Colonic mucosa (tissue), 4 donors: ENCODE measurements around the gene FOXS1. TPM values are rescaled to one million over a fixed set of nuclear protein-coding genes. Genes with fewer than 3 reads are reported as not detected.
A peak's percentile ranks its signal among the peaks of the same experiment; 100 is the strongest.

ENCODE experiments used
- DNase-seq: peaks from one replicate; pipeline ENCODE4 v3.0.0-alpha.2; 2020
- H3K27ac ChIP-seq: fragments of 200-600 bp; one replicate; pipeline ENCODE4 v1.8.0; 2021
- H3K27me3 ChIP-seq: fragments of 200-600 bp; one replicate; pipeline ENCODE4 v1.8.0; 2021
- H3K36me3 ChIP-seq: fragments of 200-600 bp; one replicate; pipeline ENCODE4 v1.8.0; 2021
- H3K4me1 ChIP-seq: fragments of 200-600 bp; one replicate; pipeline ENCODE4 v1.8.0; 2021; ENCODE audit warnings: mild to moderate bottlenecking
- H3K4me3 ChIP-seq: fragments of 200-600 bp; one replicate; pipeline ENCODE4 v1.8.0; 2021
- H3K9ac ChIP-seq, 2 donors: one replicate each; pipeline ENCODE4 v1.7.0; 2013; ENCODE audit warnings: control low read depth in 2 of 2, low read depth in 2 of 2, low read length in 2 of 2
- H3K9me3 ChIP-seq: fragments of 200-600 bp; one replicate; pipeline ENCODE4 v1.8.0; 2021
- CTCF ChIP-seq: fragments of 200-600 bp; IDR thresholded peaks from one replicate; pipeline ENCODE4 v1.8.0; 2022; ENCODE audit warnings: antibody characterized with exemption, mild to moderate bottlenecking
- intact Hi-C: fragments of 100-400 bp; cut with DNase I; formaldehyde crosslinking; loops from one replicate; pipeline ENCODE4 v1.14.1; 2022
- total RNA-seq, 2 donors: library from RNA; stranded (reverse); fragmentation: NEBNext Ultra II Directional in 1 of 2; extraction: Animal tissue kit (Norgen Biotek cat#: 25700) in 1 of 2; gene quantifications; one replicate each; pipeline ENCODE4 v1.2.1, GENCODE V29; 2021
- donor health status: healthy.
- donor health status: DM: no; HTN: no; CAD: no.
- donor health status: DM: no; HTN: no; CAD: no.

The FOXS1 gene
- total RNA-seq, 2 donors from 2014 or later = 0.20 to 0.48 TPM

- Histone ChIP-seq H3K27ac (no peak overlapping the region), H3K4me3 (no peak overlapping the region), H3K9me3 (no peaks in the 10 kb centered on the region), H3K9ac (no peak overlapping the region), H3K36me3 (no peaks in the 10 kb centered on the region), H3K27me3 (peaks cover 4% of the 10 kb centered on the region), H3K4me1 (peaks cover 7% of the 10 kb centered on the region)
- DNase-seq = no peak
- intact Hi-C loops = no loop called here
- no peak for TF ChIP-seq CTCF
Observed at GRCh38 chr20:31863296-31864085, 18.1 kb upstream of the FOXS1 start.

GRCh38 chr20:31862506-31862905 lies 17.1 kb upstream of the FOXS1 start:
- DNase-seq = no peak
- no peaks in the 10 kb centered on the region for H3K36me3 ChIP-seq
- intact Hi-C loops = no loop called here

GRCh38 chr20:31862157-31862470 lies 16.7 kb upstream of the FOXS1 start:
- Histone ChIP-seq H3K4me1 (peaks cover 7% of the 10 kb centered on the region), H3K4me3 (peak overlapping the region; percentile 53), H3K27ac (no peak overlapping the region), H3K9ac (no peak overlapping the region), H3K27me3 (peaks cover 4% of the 10 kb centered on the region), H3K36me3 (no peaks in the 10 kb centered on the region), H3K9me3 (no peaks in the 10 kb centered on the region)
- intact Hi-C loops = no loop called here
- TF ChIP-seq CTCF = no peak
- DNase-seq = no peak

More at GRCh38 chr20:31862506-31862905, 17.1 kb upstream of the FOXS1 start:
- Histone ChIP-seq H3K4me3 (no peak overlapping the region), H3K27me3 (peaks cover 4% of the 10 kb centered on the region), H3K9me3 (no peaks in the 10 kb centered on the region), H3K27ac (no peak overlapping the region), H3K9ac (no peak overlapping the region), H3K4me1 (peaks cover 7% of the 10 kb centered on the region)
- no peak for TF ChIP-seq CTCF

GRCh38 chr20:31861385-31862156 lies 16.2 kb upstream of the FOXS1 start:
- TF ChIP-seq CTCF = no peak
- peak overlapping the region in 1 of 2 donors; percentile 61 for H3K9ac ChIP-seq
- peaks cover 4% of the 10 kb centered on the region for H3K27me3 ChIP-seq
- H3K4me3 ChIP-seq = peak overlapping the region; percentile 53
- H3K9me3 ChIP-seq = no peaks in the 10 kb centered on the region
- no peak overlapping the region for H3K27ac ChIP-seq
- H3K4me1 ChIP-seq = peaks cover 7% of the 10 kb centered on the region
- peak; percentile 64 for DNase-seq
- intact Hi-C loops = no loop called here
- H3K36me3 ChIP-seq = no peaks in the 10 kb centered on the region

- no peak for DNase-seq
- no peaks in the 10 kb centered on the region for H3K36me3 ChIP-seq
- H3K4me3 ChIP-seq = peak overlapping the region; percentile 53
- peaks cover 4% of the 10 kb centered on the region for H3K27me3 ChIP-seq
- intact Hi-C loops = no loop called here
- H3K9me3 ChIP-seq = no peaks in the 10 kb centered on the region
- H3K27ac ChIP-seq = no peak overlapping the region
- peak overlapping the region in 1 of 2 donors; percentile 61 for H3K9ac ChIP-seq
- no peak for TF ChIP-seq CTCF
- H3K4me1 ChIP-seq = peaks cover 7% of the 10 kb centered on the region
Observed at GRCh38 chr20:31861135-31861384, 15.7 kb upstream of the FOXS1 start.
